Astrocyte (in vitro differentiated cells and primary cell): ENCODE measurements around the gene BNIPL.

Source experiments
- CTCF ChIP-seq: IDR thresholded peaks from 2 replicates; pipeline ENCODE4 v1.5.1; 2011; ENCODE audit warnings: low read depth, mild to moderate bottlenecking, inconsistent platforms, low read length, moderate library complexity; ENCODE audit not compliant: insufficient read depth
- EZH2 ChIP-seq: IDR thresholded peaks from 2 replicates; pipeline ENCODE4 v1.6.1; 2012; ENCODE audit warnings: mild to moderate bottlenecking, low read length, inconsistent platforms; ENCODE audit not compliant: insufficient read depth

- TF ChIP-seq CTCF (no peak), EZH2 (no peak)
Observed at GRCh38 chr1:151010346-151010726, 26.1 kb upstream of the BNIPL start.
